ENCODE results near the gene RCAN1. TPM values are rescaled to one million over a fixed set of nuclear protein-coding genes. Genes with fewer than 3 reads are reported as not detected.

RCAN1 gene
- polyA plus RNA-seq, 3 donors = 5.2 to 17.5 (median 15.1) TPM

DNA sequence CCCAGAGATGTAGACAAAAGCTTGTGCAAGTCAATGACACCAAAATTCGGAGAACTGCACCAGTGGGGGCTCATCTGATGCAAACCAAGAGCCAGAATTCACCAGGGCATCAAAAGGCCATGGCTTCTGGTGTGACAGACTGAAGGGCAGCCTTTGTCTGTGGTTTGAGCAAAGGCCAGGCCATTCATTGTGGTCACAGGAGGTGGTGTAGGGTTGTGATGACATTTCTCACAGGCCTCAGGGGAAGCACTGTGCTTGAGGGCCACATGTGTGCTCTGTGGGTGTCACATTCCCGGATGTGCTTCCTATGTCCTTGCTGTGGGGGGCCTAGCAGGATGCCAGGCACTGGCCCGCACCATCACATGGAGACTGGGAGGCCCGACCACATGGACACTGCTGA, 80.4 kb downstream of the RCAN1 start:
- WGBS (ENCODE audit: insufficient coverage) = 41% methylated on average over 4 of the region's 4 CpGs
- peaks cover 0 to 2% (median 0%) of the 10 kb centered on the region in 7 donors for H3K9me3 Mint-ChIP-seq
- H3K79me2 ChIP-seq (ENCODE audit: insufficient read depth, low read length) = peaks cover 13% of the 10 kb centered on the region
- no peak for TF ChIP-seq CTCF (IDR thresholded peaks at IDR 0.05)
- H4K20me1 ChIP-seq (ENCODE audit: insufficient read depth, low read length) = no peaks in the 10 kb centered on the region
- peaks cover 3 to 19% of the 10 kb centered on the region in 2 donors for H3K36me3 Mint-ChIP-seq
- no peaks in the 10 kb centered on the region for H3K9me3 ChIP-seq (replicated peaks in 1 of 2; ENCODE audit: control insufficient read depth in 1 of 2, insufficient read depth in 1 of 2, low read length in 2 of 2)
- H3K36me3 ChIP-seq (replicated peaks in 1 of 2; ENCODE audit: control insufficient read depth in 1 of 2, insufficient read depth in 2 of 2, low read length in 2 of 2) = no peaks in the 10 kb centered on the region
- H3K27me3 ChIP-seq (ENCODE audit: control insufficient read depth in 2 of 2, insufficient read depth in 2 of 2, low read length in 2 of 2) = no peaks in the 10 kb centered on the region
- peaks cover 0 to 2% (median 0%) of the 10 kb centered on the region in 3 donors for H3K27me3 Mint-ChIP-seq (ENCODE audit: low read depth in 3 of 3)
- H2AFZ ChIP-seq (ENCODE audit: insufficient read depth, low read depth, low read length, poor library complexity, severe bottlenecking) = no peak overlapping the region
- peaks cover 49 to 51% of the 10 kb centered on the region in 2 donors for H3K4me1 ChIP-seq (ENCODE audit: control insufficient read depth in 1 of 2, insufficient read depth in 2 of 2, low read length in 2 of 2)
- no peak overlapping the region for H3K4me2 ChIP-seq (replicated peaks; ENCODE audit: extremely low read depth, low read length, poor library complexity, severe bottlenecking)
- no peak overlapping the region for H3K4me3 ChIP-seq (replicated peaks in 1 of 3; ENCODE audit: low read depth in 2 of 3, low read length in 3 of 3)
- peak overlapping the region; percentile 23 to 53 for H3K27ac ChIP-seq (ENCODE audit: low read depth in 1 of 2, low read length in 2 of 2)
- no peak overlapping the region for H3K9ac ChIP-seq (ENCODE audit: insufficient read depth, low read length, poor library complexity, severe bottlenecking)
- no peak overlapping the region for H3K4me3 Mint-ChIP-seq
- peak overlapping the region; percentile 37 to 93 (median 87) for H3K27ac Mint-ChIP-seq
- intact Hi-C loops (cut with micrococcal nuclease) = no loop called here
- peaks cover 59% of the 10 kb centered on the region for H3K4me1 Mint-ChIP-seq
- DNase-seq = peak in 2 of 3 donors; percentile 36 to 44

DNA sequence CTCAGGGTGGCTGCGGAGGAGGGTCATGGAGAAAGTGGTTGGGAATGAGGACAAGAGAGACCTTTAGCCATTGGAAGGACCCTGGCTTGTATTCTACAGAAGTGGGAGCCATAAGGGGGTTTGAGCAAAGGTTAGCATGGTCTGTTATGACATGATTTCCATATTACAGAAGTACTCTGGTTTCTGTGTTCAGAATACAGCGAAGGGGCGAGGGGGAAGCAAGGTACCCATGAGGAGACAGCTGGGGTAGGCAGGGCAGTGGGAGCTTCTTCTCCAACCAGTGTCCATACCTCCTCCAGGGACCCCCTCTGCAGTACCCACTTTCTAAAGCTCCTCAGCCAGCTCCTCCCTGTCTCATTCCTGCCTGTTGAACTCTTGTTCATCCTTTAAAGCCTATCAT, 81.0 kb downstream of the RCAN1 start:
- H3K4me3 Mint-ChIP-seq = no peak overlapping the region
- H3K27ac ChIP-seq (ENCODE audit: low read depth in 1 of 2, low read length in 2 of 2) = peak overlapping the region in 1 of 2 donors; percentile 53
- intact Hi-C loops (cut with micrococcal nuclease) = no loop called here
- H3K9me3 ChIP-seq (replicated peaks in 1 of 2; ENCODE audit: control insufficient read depth in 1 of 2, insufficient read depth in 1 of 2, low read length in 2 of 2) = no peaks in the 10 kb centered on the region
- no peak overlapping the region for H2AFZ ChIP-seq (ENCODE audit: insufficient read depth, low read depth, low read length, poor library complexity, severe bottlenecking)
- H3K9ac ChIP-seq (ENCODE audit: insufficient read depth, low read length, poor library complexity, severe bottlenecking) = no peak overlapping the region
- peaks cover 49 to 51% of the 10 kb centered on the region in 2 donors for H3K4me1 ChIP-seq (ENCODE audit: control insufficient read depth in 1 of 2, insufficient read depth in 2 of 2, low read length in 2 of 2)
- no peak overlapping the region for H3K4me2 ChIP-seq (replicated peaks; ENCODE audit: extremely low read depth, low read length, poor library complexity, severe bottlenecking)
- peaks cover 0 to 2% (median 0%) of the 10 kb centered on the region in 7 donors for H3K9me3 Mint-ChIP-seq
- H3K4me3 ChIP-seq (replicated peaks in 1 of 3; ENCODE audit: low read depth in 2 of 3, low read length in 3 of 3) = no peak overlapping the region
- H3K27me3 Mint-ChIP-seq (ENCODE audit: low read depth in 3 of 3) = peaks cover 0 to 2% (median 0%) of the 10 kb centered on the region in 3 donors
- no peak for TF ChIP-seq CTCF (IDR thresholded peaks at IDR 0.05)
- 100% methylated on average over 1 of the region's 3 CpGs for WGBS (ENCODE audit: insufficient coverage)
- no peaks in the 10 kb centered on the region for H4K20me1 ChIP-seq (ENCODE audit: insufficient read depth, low read length)
- H3K79me2 ChIP-seq (ENCODE audit: insufficient read depth, low read length) = peaks cover 13% of the 10 kb centered on the region
- H3K36me3 ChIP-seq (replicated peaks in 1 of 2; ENCODE audit: control insufficient read depth in 1 of 2, insufficient read depth in 2 of 2, low read length in 2 of 2) = no peaks in the 10 kb centered on the region
- DNase-seq = no peak
- H3K36me3 Mint-ChIP-seq = peaks cover 3 to 19% of the 10 kb centered on the region in 2 donors
- H3K4me1 Mint-ChIP-seq = peaks cover 59% of the 10 kb centered on the region
- H3K27ac Mint-ChIP-seq = peak overlapping the region; percentile 37 to 93 (median 87)
- no peaks in the 10 kb centered on the region for H3K27me3 ChIP-seq (ENCODE audit: control insufficient read depth in 2 of 2, insufficient read depth in 2 of 2, low read length in 2 of 2)
